Upper lobe of left lung (tissue), 6 donors: Measurements from ENCODE around the gene FAM216B. TPM values are rescaled to one million over a fixed set of nuclear protein-coding genes. Genes with fewer than 3 reads are reported as not detected.
A peak's percentile ranks its signal among the peaks of the same experiment; 100 is the strongest.
"Not testable (repeated sequence)": the region's sequence is repeated elsewhere in the genome, so short reads cannot be mapped to it uniquely, and the experiment has no call there.

Source experiments
- ATAC-seq, 2 donors: fragments of 200-7000 bp; cut with Tn5 transposase; one replicate each; pipeline ENCODE4 v1.9.1; 2022; ENCODE audit warnings: mild to moderate bottlenecking in 2 of 2, moderate library complexity in 2 of 2; ENCODE audit not compliant: low FRiP score in 2 of 2
- DNase-seq, 2 donors: peaks; one replicate each; pipeline ENCODE4 v3.0.0-alpha.2; 2019 to 2020
- H3K27ac ChIP-seq, 4 donors: fragments of 200-600 bp; sonication (generic); one replicate each; pipeline ENCODE4 v1.5.1; 2016 to 2019
- H3K27me3 ChIP-seq, 4 donors: fragments of 200-600 bp; sonication (generic); one replicate each; pipeline ENCODE4 v1.5.1; 2017 to 2019
- H3K36me3 ChIP-seq, 4 donors: fragments of 200-600 bp; sonication (generic); one replicate each; pipeline ENCODE4 v1.5.1; 2016 to 2019
- H3K4me1 ChIP-seq, 4 donors: fragments of 200-600 bp; sonication (generic); one replicate each; pipeline ENCODE4 v1.5.1; 2018 to 2019
- H3K4me3 ChIP-seq, 4 donors: fragments of 200-600 bp; sonication (generic); one replicate each; pipeline ENCODE4 v1.5.1; 2017 to 2019; ENCODE audit warnings: mild to moderate bottlenecking in 2 of 4, moderate library complexity in 1 of 4
- H3K9me3 ChIP-seq, 4 donors: fragments of 200-600 bp; sonication (generic); one replicate each; pipeline ENCODE4 v1.5.1; 2018 to 2019
- CTCF ChIP-seq, 6 experiments: fragments of 450-650 bp in 4 of 6; fragments of 200-600 bp in 2 of 6; sonication (generic) in 2 of 6; IDR thresholded peaks; one replicate each; pipeline ENCODE4 v1.5.1; 2016 to 2019; ENCODE audit warnings: antibody characterized with exemption in 6 of 6
- EP300 ChIP-seq, 4 donors: sonication (generic); formaldehyde crosslinking; IDR thresholded peaks; one replicate each; pipeline ENCODE4 v1.5.1; 2017; ENCODE audit warnings: antibody characterized with exemption in 4 of 4, control low read depth in 2 of 4
- POLR2A ChIP-seq, 4 donors: fragments of 450-650 bp; IDR thresholded peaks; one replicate each; pipeline ENCODE4 v1.5.1; 2016 to 2017; ENCODE audit warnings: antibody characterized with exemption in 4 of 4, mild to moderate bottlenecking in 2 of 4
- POLR2AphosphoS5 ChIP-seq, 2 donors: sonication (generic); formaldehyde crosslinking; IDR thresholded peaks; one replicate each; pipeline ENCODE4 v1.5.1; 2017; ENCODE audit warnings: antibody characterized with exemption in 2 of 2
- WGBS, 2 donors: methylation state at CpG; one replicate each; pipeline ENCODE4 v1.1.5; 2017 to 2018; 5-methylcytosine and 5-hydroxymethylcytosine counted together
- total RNA-seq, 6 donors: library from RNA; depleted of rRNA in 4 of 6; stranded (reverse); fragments of >200 nt in 4 of 6; gene quantifications; one replicate each; pipeline versions ENCODE4 v1.1.0 to v1.2.1, GENCODE V29; 2016 to 2021
- donor health status: DM: no; HTN: no; CAD: no; lungs with moderate emphysema.
- donor health status: DM: no; HTN: yes; CAD: no; lungs with severe emphysema.

FAM216B gene
- total RNA-seq, 6 donors from 2014 or later: 0.43 to 60.5 (median 9.9) TPM

- Histone ChIP-seq H3K27me3 (no peaks in the 10 kb centered on the region), H3K9me3 (no peaks in the 10 kb centered on the region), H3K4me3 (no peak overlapping the region), H3K4me1 (no peaks in the 10 kb centered on the region), H3K36me3 (no peaks in the 10 kb centered on the region), H3K27ac (no peak overlapping the region)
- no peak for DNase-seq
- TF ChIP-seq CTCF (IDR thresholded peaks at IDR 0.05) (no peak), EP300 (IDR thresholded peaks at IDR 0.05) (no peak), POLR2AphosphoS5 (IDR thresholded peaks at IDR 0.05) (no peak), POLR2A (IDR thresholded peaks at IDR 0.05) (no peak)
- no peak for ATAC-seq
These were observed 33.5 kb downstream of the FAM216B start for GRCh38 chr13:42814868-42815267.

GRCh38 chr13:42815681-42816080 lies 34.3 kb downstream of the FAM216B start:
- no peak overlapping the region for H3K27ac ChIP-seq

GRCh38 chr13:42816538-42816937 lies 35.2 kb downstream of the FAM216B start:
- no peaks in the 10 kb centered on the region for H3K9me3 ChIP-seq
- TF ChIP-seq POLR2AphosphoS5 (IDR thresholded peaks at IDR 0.05) (no peak), EP300 (IDR thresholded peaks at IDR 0.05) (no peak), POLR2A (IDR thresholded peaks at IDR 0.05) (no peak), CTCF (IDR thresholded peaks at IDR 0.05) (no peak)
- 95 to 100% methylated on average over 2 of the region's 2 CpGs for WGBS, 2 donors
- DNase-seq (no peak), ATAC-seq (no peak)
- no peak overlapping the region for H3K27ac ChIP-seq
- H3K4me3 ChIP-seq: no peak overlapping the region
- no peaks in the 10 kb centered on the region for H3K4me1 ChIP-seq
- no peaks in the 10 kb centered on the region for H3K27me3 ChIP-seq
- H3K36me3 ChIP-seq: no peaks in the 10 kb centered on the region

More at GRCh38 chr13:42815681-42816080, 34.3 kb downstream of the FAM216B start:
- Histone ChIP-seq H3K4me3 (no peak overlapping the region), H3K4me1 (no peaks in the 10 kb centered on the region), H3K27me3 (no peaks in the 10 kb centered on the region), H3K9me3 (no peaks in the 10 kb centered on the region), H3K36me3 (no peaks in the 10 kb centered on the region)
- DNase-seq (no peak), ATAC-seq (no peak)
- 65 to 71% methylated on average over 3 of the region's 3 CpGs for WGBS, 2 donors
- TF ChIP-seq POLR2A (IDR thresholded peaks at IDR 0.05) (no peak), EP300 (IDR thresholded peaks at IDR 0.05) (no peak), POLR2AphosphoS5 (IDR thresholded peaks at IDR 0.05) (no peak), CTCF (IDR thresholded peaks at IDR 0.05) (no peak)

- H3K27ac ChIP-seq, DNase-seq, H3K4me3 ChIP-seq, H3K27me3 ChIP-seq, H3K9me3 ChIP-seq, H3K36me3 ChIP-seq, ATAC-seq, H3K4me1 ChIP-seq: not testable (repeated sequence)
- WGBS, 2 donors: 56 to 62% methylated on average over 1 of the region's 1 CpG
These were observed 38.3 kb downstream of the FAM216B start for GRCh38 chr13:42819687-42820086.

- H3K4me1 ChIP-seq: no peaks in the 10 kb centered on the region
- 59 to 73% methylated on average over 4 of the region's 4 CpGs for WGBS, 2 donors
- no peak overlapping the region for H3K4me3 ChIP-seq
- H3K27ac ChIP-seq: no peak overlapping the region
- TF ChIP-seq POLR2A (IDR thresholded peaks at IDR 0.05): no peak
- no peak for TF ChIP-seq CTCF (IDR thresholded peaks at IDR 0.05)
- TF ChIP-seq EP300 (IDR thresholded peaks at IDR 0.05): no peak
- no peak for TF ChIP-seq POLR2AphosphoS5 (IDR thresholded peaks at IDR 0.05)
- H3K9me3 ChIP-seq: no peaks in the 10 kb centered on the region
- no peak for DNase-seq
- peak in 1 of 2 donors; percentile 46 for ATAC-seq
- H3K27me3 ChIP-seq: no peaks in the 10 kb centered on the region
- no peaks in the 10 kb centered on the region for H3K36me3 ChIP-seq
These were observed 39.1 kb downstream of the FAM216B start for GRCh38 chr13:42820451-42820850.
